Cerebellar nuclear complex (tissue), 1 donor: Measurements from ENCODE around the gene OLFM4.
"Not testable (repeated sequence)": the region's sequence is repeated elsewhere in the genome, so short reads cannot be mapped to it uniquely, and the experiment has no call there.

Experiments used
- DNase-seq, 2 experiments: peaks; one replicate each; lab custom pipeline; 2025; lab: John Stamatoyannopoulos, UW

OLFM4 gene, protein sequence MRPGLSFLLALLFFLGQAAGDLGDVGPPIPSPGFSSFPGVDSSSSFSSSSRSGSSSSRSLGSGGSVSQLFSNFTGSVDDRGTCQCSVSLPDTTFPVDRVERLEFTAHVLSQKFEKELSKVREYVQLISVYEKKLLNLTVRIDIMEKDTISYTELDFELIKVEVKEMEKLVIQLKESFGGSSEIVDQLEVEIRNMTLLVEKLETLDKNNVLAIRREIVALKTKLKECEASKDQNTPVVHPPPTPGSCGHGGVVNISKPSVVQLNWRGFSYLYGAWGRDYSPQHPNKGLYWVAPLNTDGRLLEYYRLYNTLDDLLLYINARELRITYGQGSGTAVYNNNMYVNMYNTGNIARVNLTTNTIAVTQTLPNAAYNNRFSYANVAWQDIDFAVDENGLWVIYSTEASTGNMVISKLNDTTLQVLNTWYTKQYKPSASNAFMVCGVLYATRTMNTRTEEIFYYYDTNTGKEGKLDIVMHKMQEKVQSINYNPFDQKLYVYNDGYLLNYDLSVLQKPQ

DNA sequence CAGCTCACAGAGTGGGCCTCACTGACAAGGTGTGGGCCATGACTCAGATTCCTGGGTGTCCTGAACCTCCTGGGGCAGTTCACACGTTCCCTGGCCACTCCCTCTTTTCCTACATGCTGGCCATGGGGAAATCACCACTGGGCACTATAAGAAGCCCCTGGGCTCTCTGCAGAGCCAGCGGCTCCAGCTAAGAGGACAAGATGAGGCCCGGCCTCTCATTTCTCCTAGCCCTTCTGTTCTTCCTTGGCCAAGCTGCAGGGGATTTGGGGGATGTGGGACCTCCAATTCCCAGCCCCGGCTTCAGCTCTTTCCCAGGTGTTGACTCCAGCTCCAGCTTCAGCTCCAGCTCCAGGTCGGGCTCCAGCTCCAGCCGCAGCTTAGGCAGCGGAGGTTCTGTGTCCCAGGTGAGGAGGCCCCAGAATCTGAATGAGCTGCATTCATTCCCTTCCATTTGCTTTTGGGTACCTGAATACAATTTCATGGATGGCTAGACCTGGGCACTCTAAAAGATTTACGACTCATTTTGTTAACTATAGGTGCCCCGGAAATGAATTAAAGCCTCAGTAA lies at the start of gene OLFM4:
Gene OLFM4, plus strand, starts transcription at position 177 of the 567 bp plus-strand sequence. Its CDS starts 24 bp downstream, at position 201.
- DNase-seq = no peak

DNA sequence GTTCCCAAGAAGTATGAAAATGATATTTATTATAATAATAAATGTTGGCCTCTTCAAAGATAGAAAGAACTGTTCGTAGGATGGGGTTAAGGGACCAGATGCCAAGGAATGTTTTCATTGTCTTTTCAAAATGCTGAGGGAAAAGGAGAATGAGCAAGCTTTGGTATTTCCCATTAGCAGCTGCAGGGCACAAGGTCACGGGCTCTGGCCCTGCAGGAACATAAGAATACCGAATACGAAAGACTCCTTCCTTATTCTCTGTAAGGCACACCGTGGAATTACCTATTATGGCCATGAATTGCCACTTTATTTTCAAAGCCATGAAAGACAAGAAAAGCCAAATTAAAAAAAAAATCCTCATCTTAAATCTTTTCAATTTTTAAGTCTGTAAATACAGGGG lies 49.6 kb upstream of the OLFM4 start:
- no peak for DNase-seq

DNA sequence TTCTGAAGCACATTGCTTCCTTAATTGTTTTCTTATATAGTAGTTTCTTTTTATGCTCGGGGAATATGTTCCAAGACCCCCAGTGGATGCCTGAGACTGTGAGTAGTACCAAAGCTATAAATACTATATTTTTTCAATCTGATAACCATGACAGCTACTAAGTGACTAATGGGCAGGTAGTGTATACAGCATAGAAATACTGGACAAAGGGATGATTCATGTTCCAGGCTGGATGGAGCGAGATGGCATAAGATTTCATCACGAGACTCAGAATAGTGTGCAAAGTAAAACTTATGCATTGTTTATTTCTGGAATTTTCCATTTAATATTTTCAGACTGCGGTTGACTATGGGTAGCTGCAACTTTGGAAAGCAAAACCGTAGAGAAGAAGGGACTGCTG lies 47.9 kb upstream of the OLFM4 start:
- DNase-seq = no peak

GRCh38 chr13:52983836-52984235 lies 44.8 kb upstream of the OLFM4 start:
- DNase-seq = no peak

DNA sequence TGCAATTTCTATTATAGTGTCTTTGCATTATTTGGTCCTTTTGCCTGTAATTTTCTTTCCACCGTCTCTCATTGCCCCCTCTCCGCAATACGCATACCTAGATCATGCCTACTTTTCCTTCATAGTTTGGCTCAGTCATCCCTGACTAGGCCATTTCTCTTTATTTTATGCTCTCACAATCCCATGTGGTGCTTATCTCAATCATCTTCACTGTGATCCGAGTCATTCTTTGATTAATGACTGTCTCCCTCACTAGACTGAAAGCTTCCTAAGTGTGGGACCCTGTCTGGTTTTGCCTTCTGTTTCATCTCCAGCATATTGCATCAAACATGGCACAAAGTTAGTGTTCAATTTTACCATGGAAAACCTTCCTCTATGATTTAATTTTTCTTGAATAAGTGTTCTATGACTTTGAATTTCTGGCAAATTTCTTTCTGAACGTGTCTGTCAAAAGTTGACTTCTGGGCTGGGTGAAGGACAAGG lies 43.7 kb upstream of the OLFM4 start:
- DNase-seq = no peak

GRCh38 chr13:52991344-52992020 lies 37.1 kb upstream of the OLFM4 start:
- DNase-seq = no peak

- no peak for DNase-seq
Observed at GRCh38 chr13:52992110-52992509, 36.5 kb upstream of the OLFM4 start.

DNA sequence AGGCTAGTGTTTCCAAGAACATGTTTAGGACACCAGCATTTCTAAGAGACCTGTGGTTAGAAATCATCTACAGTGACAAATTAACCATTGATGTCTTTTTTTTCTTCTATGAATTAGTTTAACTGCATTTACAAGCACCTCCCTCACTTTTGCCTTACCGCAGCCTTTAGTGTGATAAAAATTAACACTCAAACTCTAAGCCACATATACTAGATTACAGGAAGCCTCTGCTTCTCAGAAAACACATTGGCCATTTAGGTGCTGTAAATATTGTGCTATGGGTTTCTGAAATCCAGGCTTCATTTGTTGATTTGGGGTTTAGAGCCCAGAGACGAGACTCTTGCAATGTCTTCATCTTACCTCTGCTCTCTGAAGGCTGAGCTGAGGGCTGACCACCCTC lies 34.6 kb upstream of the OLFM4 start:
- DNase-seq = no peak

GRCh38 chr13:52994865-52995264 lies 33.7 kb upstream of the OLFM4 start:
- no peak for DNase-seq

DNA sequence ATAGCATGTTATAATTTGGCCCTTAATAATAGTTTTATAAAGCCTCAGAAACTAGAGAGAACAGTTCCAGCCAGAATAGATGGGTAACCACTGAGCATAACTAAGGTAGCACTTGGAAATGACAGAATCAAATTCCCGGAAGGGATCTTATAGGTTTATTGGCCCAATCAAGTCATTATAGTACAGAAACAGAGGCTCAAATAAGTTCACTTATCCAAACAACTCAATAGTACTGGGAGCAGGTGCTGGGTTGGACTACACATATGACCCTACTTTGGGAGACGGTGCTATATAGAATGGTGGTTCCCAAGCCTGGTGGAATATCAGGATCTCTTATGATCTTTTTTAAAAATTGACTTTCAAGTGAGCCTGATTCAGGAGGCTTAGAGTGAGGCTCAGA lies 32.7 kb upstream of the OLFM4 start:
- no peak for DNase-seq

- DNase-seq = no peak
Observed at GRCh38 chr13:52997951-52998876, 30.4 kb upstream of the OLFM4 start.

GRCh38 chr13:52999093-52999696 lies 29.4 kb upstream of the OLFM4 start:
- no peak for DNase-seq

DNA sequence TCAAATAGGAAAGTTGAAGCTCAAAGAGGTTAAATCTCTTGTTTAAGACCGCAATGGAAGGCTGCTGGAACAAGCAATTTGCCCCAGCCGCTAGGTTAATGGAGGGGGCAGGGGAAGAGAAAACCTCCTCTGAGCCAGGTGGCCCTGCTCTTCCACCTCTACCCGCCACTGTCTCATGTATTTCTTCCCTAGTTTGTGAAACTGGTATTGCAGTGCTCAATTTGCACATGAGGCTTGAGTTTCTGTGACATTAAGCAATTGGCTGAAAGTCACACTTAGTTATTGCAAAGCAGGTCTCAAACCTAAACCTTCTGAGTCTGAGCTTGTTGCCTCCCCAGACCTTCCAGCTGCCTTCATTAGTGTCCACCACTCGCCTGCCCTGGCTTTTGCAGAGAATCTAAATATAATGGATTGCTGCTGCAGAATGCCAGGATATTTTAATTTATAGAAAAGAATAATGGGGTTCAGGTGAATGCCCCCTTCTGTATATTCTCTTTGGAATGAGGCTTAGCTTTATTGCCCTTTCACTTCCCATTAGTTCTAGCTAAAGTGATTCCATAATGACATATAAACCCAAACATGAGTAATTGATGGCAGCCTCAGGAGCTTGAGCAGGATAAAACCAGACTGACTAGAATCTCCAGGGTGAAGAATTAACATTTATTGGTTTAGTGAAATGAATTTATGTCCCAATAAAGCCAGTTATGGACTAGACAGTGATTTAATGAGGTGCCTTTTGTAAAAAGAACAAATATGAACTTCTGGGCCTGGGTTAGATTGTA lies 27.0 kb upstream of the OLFM4 start:
- DNase-seq = no peak

DNA sequence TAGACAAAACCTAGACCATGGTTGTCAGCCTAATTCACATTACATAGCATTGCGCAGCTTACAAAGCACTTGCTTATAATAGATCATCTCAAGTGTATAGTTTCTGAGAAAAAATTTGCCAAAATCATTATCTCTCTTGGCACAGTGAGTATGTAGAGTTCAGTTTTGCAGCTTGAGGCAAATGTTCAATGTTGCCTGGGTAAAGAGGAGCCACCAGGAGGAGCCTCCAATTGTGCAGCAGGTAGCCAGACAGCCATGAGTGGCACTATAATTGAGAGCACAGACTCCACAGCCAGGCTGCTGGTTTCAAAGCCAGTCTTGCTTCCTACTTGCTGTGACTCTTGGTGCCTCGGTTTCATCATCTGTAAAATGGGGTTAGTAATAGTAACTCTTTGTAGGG lies 24.0 kb upstream of the OLFM4 start:
- DNase-seq = no peak

- no peak for DNase-seq
Observed at GRCh38 chr13:53005626-53006025, 23.0 kb upstream of the OLFM4 start.

DNA sequence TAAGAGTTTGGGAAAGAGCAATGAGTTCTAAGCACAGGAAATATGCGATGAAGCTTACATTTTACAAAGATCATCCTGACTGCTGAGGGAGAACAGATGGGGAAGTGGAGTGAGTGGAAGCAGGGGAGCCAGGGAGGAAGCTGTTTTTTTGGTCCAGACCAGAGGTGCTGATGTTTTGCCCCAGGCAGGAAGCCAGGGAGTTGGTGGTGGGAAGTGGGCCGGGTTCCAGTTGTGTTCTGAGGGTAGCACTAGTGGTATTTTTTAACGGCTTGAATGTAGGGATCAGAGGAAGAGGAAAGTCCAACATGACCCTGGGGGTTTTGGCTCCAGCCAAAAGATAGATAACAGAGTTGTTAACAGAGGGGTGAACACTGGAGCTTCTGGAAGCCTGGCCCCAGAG lies 20.7 kb upstream of the OLFM4 start:
- no peak for DNase-seq

GRCh38 chr13:53010374-53011105 lies 18.1 kb upstream of the OLFM4 start:
- no peak for DNase-seq

DNA sequence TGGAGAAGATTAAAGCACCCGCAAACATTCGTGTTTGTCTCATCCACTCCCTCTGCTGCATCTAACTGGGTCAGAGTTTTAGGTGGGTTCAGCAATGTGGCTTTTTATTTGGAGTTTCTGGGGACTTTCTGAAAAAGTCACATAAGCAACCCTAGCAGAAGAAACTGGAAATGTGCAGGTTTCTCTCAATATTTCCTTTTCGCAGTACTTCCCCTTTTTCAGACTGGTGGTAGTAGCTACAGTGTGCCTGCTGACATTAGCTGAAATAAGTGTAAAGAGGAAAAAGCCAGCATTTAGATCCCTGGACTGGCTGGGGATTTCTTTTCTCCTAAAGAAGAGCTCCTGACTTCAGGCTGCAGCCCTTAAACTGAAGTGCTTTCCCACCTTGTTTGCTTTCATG lies 15.9 kb upstream of the OLFM4 start:
- no peak for DNase-seq

DNA sequence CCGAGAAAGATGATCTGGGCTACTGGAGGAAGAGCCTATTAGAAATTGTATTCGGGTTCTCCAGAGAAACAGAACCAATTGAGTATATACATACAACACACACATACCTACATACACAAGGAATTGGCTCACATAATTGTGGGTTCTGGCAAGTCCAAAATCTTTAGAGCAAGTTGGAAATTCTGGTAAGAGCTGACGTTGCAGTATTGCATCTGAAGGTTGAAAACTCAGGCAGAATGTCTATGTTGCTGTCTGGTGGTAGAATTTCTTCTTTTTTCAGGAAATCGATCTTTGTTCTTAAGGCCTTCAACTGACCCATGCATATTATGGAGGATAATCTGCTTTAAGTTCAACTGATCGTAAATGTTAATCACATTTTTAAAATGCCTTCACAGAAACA lies 15.5 kb upstream of the OLFM4 start:
- no peak for DNase-seq

DNA sequence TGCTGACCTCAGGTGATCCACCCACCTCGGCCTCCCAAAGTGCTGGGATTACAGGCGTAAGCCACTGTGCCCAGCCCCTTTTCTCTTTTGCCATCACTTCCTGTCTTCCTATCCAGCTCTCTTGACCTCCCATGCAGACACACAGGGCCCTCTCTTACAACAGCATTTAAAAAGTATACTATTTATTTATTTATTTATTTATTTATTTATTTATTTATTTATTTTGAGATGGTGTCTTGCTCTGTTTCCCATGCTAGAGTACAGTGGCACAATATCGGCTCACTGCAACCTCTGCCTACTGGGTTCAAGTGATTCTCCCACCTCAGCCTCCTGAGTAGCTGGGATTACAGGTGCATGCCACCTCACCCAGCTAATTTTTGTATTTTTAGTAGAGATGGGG lies 14.6 kb upstream of the OLFM4 start:
- DNase-seq = not testable (repeated sequence)
